ENCODE measurements around the gene HTT. TPM values are rescaled to one million over a fixed set of nuclear protein-coding genes. Genes with fewer than 3 reads are reported as not detected.

HTT gene
- total RNA-seq, 1 experiment from 2014 or later, result 37.4 TPM

DNA sequence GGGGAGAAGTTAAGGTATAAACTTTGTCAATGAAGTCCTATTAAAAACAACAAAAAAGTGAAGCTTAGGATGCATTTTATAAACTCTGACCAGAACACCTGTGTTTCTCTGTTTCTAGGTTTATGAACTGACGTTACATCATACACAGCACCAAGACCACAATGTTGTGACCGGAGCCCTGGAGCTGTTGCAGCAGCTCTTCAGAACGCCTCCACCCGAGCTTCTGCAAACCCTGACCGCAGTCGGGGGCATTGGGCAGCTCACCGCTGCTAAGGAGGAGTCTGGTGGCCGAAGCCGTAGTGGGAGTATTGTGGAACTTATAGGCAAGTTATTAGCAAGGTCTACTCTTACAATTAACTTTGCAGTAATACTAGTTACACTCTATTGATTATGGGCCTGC, 46.6 kb downstream of the HTT start:
- RAD21 ChIA-PET (ENCODE audit: low non-redundant PET in 1 of 2, low total read pairs in 2 of 2, uncharacterized antibody in 2 of 2, unreplicated experiment in 2 of 2), result no interaction called here
- Histone ChIP-seq H3K4me3 (replicated peaks in 1 of 2; ENCODE audit: low read depth in 1 of 2, low read length in 2 of 2) (no peak overlapping the region), H3K27me3 (ENCODE audit: insufficient read depth, low read length) (no peaks in the 10 kb centered on the region), H3K27ac (ENCODE audit: low read depth, low read length) (no peak overlapping the region), H4K20me1 (ENCODE audit: insufficient read depth) (no peaks in the 10 kb centered on the region), H2AFZ (ENCODE audit: low read depth, low read length, poor library complexity, severe bottlenecking) (no peak overlapping the region), H3K4me2 (ENCODE audit: low read length) (no peak overlapping the region), H3K9ac (ENCODE audit: low read length) (no peak overlapping the region), H3K36me3 (ENCODE audit: control insufficient read depth in 1 of 2, insufficient read depth in 2 of 2, low read length in 2 of 2) (peaks cover 24 to 28% of the 10 kb centered on the region in 2 experiments; a peak in 3 of 4 replicates), H3K9me2 (ENCODE audit: insufficient read depth) (no peaks in the 10 kb centered on the region), H3K79me2 (ENCODE audit: insufficient read depth, low read length) (no peaks in the 10 kb centered on the region), H3K4me1 (ENCODE audit: control insufficient read depth in 1 of 2, insufficient read depth in 2 of 2, low read length in 2 of 2) (no peaks in the 10 kb centered on the region), H3K9me3 (ENCODE audit: control insufficient read depth in 1 of 2, insufficient read depth in 1 of 2, low read depth in 1 of 2, low read length in 2 of 2) (no peaks in the 10 kb centered on the region)
- CTCF ChIA-PET, result interaction anchor here (0.6 kb wide), 1 partner anchor 327 kb away, joined by 3 read pairs; no protein-coding TSS in a partner anchor
- BruUV-seq (replicated peaks), result no TSS peak
- TF ChIP-seq, protein P1, sequence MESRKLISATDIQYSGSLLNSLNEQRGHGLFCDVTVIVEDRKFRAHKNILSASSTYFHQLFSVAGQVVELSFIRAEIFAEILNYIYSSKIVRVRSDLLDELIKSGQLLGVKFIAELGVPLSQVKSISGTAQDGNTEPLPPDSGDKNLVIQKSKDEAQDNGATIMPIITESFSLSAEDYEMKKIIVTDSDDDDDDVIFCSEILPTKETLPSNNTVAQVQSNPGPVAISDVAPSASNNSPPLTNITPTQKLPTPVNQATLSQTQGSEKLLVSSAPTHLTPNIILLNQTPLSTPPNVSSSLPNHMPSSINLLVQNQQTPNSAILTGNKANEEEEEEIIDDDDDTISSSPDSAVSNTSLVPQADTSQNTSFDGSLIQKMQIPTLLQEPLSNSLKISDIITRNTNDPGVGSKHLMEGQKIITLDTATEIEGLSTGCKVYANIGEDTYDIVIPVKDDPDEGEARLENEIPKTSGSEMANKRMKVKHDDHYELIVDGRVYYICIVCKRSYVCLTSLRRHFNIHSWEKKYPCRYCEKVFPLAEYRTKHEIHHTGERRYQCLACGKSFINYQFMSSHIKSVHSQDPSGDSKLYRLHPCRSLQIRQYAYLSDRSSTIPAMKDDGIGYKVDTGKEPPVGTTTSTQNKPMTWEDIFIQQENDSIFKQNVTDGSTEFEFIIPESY (IDR thresholded peaks at IDR 0.05; ENCODE audit: extremely low read depth, insufficient replicate concordance, low read length), result no peak
- TF ChIP-seq CBX3 (IDR thresholded peaks at IDR 0.05; ENCODE audit: low read depth), result no peak
- no peak for TF ChIP-seq ZFX (IDR thresholded peaks at IDR 0.05)
- no peak for TF ChIP-seq RAD21 (IDR thresholded peaks at IDR 0.05; ENCODE audit: low read depth)
- no peak for TF ChIP-seq CEBPB (IDR thresholded peaks at IDR 0.05; ENCODE audit: low read depth)
- TF ChIP-seq, protein P2, sequence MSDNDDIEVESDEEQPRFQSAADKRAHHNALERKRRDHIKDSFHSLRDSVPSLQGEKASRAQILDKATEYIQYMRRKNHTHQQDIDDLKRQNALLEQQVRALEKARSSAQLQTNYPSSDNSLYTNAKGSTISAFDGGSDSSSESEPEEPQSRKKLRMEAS (IDR thresholded peaks at IDR 0.05), result no peak
- no peak for TF ChIP-seq SRF (IDR thresholded peaks at IDR 0.05; ENCODE audit: low read depth)
- TF ChIP-seq POLR2AphosphoS5 (IDR thresholded peaks at IDR 0.05; ENCODE audit: low read depth, low read length), result no peak
- no peak for TF ChIP-seq SP1 (IDR thresholded peaks at IDR 0.05; ENCODE audit: low read depth)
- no peak for TF ChIP-seq ELF1 (IDR thresholded peaks at IDR 0.05; ENCODE audit: borderline replicate concordance, low read depth)
- no peak for TF ChIP-seq TCF7L2 (IDR thresholded peaks at IDR 0.05; ENCODE audit: borderline replicate concordance, extremely low read depth, insufficient read depth, insufficient read length)
- no peak for TF ChIP-seq JUND (IDR thresholded peaks at IDR 0.05)
- no peak for TF ChIP-seq ZNF274 (IDR thresholded peaks at IDR 0.05; ENCODE audit: low read depth, low read length)
- no peak for TF ChIP-seq FOSL1 (IDR thresholded peaks at IDR 0.05; ENCODE audit: low read depth)
- TF ChIP-seq, protein P3, sequence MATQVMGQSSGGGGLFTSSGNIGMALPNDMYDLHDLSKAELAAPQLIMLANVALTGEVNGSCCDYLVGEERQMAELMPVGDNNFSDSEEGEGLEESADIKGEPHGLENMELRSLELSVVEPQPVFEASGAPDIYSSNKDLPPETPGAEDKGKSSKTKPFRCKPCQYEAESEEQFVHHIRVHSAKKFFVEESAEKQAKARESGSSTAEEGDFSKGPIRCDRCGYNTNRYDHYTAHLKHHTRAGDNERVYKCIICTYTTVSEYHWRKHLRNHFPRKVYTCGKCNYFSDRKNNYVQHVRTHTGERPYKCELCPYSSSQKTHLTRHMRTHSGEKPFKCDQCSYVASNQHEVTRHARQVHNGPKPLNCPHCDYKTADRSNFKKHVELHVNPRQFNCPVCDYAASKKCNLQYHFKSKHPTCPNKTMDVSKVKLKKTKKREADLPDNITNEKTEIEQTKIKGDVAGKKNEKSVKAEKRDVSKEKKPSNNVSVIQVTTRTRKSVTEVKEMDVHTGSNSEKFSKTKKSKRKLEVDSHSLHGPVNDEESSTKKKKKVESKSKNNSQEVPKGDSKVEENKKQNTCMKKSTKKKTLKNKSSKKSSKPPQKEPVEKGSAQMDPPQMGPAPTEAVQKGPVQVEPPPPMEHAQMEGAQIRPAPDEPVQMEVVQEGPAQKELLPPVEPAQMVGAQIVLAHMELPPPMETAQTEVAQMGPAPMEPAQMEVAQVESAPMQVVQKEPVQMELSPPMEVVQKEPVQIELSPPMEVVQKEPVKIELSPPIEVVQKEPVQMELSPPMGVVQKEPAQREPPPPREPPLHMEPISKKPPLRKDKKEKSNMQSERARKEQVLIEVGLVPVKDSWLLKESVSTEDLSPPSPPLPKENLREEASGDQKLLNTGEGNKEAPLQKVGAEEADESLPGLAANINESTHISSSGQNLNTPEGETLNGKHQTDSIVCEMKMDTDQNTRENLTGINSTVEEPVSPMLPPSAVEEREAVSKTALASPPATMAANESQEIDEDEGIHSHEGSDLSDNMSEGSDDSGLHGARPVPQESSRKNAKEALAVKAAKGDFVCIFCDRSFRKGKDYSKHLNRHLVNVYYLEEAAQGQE (IDR thresholded peaks at IDR 0.05; ENCODE audit: low read depth), result no peak
- no peak for TF ChIP-seq EGR1 (IDR thresholded peaks at IDR 0.05; ENCODE audit: low read depth)
- TF ChIP-seq, protein P4, sequence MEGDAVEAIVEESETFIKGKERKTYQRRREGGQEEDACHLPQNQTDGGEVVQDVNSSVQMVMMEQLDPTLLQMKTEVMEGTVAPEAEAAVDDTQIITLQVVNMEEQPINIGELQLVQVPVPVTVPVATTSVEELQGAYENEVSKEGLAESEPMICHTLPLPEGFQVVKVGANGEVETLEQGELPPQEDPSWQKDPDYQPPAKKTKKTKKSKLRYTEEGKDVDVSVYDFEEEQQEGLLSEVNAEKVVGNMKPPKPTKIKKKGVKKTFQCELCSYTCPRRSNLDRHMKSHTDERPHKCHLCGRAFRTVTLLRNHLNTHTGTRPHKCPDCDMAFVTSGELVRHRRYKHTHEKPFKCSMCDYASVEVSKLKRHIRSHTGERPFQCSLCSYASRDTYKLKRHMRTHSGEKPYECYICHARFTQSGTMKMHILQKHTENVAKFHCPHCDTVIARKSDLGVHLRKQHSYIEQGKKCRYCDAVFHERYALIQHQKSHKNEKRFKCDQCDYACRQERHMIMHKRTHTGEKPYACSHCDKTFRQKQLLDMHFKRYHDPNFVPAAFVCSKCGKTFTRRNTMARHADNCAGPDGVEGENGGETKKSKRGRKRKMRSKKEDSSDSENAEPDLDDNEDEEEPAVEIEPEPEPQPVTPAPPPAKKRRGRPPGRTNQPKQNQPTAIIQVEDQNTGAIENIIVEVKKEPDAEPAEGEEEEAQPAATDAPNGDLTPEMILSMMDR (IDR thresholded peaks at IDR 0.05 in 2 of 3, conservative IDR thresholded peaks at IDR 0.05 in 1 of 3; ENCODE audit: borderline replicate concordance in 1 of 3, insufficient read depth in 1 of 3, low read depth in 2 of 3, low read length in 2 of 3), result no peak
- no peak for TF ChIP-seq YY1 (IDR thresholded peaks at IDR 0.05; ENCODE audit: extremely low read depth, insufficient replicate concordance, low read depth, low read length)
- no peak for TF ChIP-seq POLR2A (IDR thresholded peaks at IDR 0.05; ENCODE audit: borderline replicate concordance, extremely low read depth, insufficient read depth, insufficient read length)
- DNase-seq (ENCODE audit: low read depth, low spot score), result no peak
- intact Hi-C loops (cut with micrococcal nuclease), result no loop called here
- no peak for ATAC-seq
- POLR2A ChIA-PET, result no interaction called here
